Stimulated activated CD8-positive, alpha-beta memory T cell treated with anti-CD3 and anti-CD28 coated beads, Interleukin-4, amount 100 ng/mL, for 48 hours (primary cell): ENCODE data around the gene CEP120.
"Not testable (repeated sequence)": the region's sequence is repeated elsewhere in the genome, so short reads cannot be mapped to it uniquely, and the experiment has no call there.

Experiments
- DNase-seq: peaks from one replicate; pipeline ENCODE4 v3.0.0-alpha.2; 2020

CEP120 gene

DNA sequence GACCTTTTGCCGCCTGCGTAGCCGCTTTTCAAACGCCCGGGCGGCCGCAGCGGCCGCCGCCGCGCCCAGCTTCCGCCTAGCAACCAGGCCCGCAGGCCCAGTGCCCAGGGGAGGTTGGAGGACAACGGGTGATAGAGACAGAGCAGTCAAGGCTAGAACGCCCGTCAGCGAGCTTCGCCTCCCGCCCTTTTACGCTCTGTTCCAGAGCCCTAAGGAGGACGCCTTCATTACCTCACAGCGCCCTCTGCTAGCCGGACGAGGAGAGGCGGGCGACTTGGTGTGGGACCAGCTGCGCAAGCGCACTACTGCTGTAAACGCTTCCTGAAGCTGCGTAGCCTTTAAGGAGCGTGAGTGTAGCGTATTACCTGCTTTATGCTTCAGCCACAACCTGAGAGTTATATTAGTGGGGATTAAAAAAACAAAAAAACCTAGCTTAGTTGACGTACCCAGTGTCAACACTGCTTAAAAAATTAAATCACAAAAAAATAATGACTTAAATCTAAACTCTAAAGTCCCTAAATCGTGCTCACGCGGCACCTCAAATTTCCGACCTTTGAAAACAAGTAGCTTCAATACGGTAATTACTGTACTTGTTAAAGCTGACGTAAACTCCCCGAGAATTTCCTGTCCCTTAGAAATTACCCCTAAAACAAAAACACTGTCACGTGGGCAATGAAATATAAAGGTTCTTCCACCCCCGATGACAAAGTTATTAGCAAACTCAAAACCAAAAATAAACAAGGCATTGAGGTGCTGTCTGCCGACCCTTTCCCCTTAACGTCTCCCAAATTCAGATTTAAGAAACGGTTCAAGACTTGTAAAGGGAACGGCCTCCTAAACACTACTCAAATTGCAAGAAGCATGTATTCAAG, at the start of gene CEP120:
Gene CEP120, minus strand, starts transcription at position 126 of the 872 bp plus-strand sequence. CDS start 405 bp downstream, outside the sequence.
- DNase-seq, result peak; percentile 96

DNA sequence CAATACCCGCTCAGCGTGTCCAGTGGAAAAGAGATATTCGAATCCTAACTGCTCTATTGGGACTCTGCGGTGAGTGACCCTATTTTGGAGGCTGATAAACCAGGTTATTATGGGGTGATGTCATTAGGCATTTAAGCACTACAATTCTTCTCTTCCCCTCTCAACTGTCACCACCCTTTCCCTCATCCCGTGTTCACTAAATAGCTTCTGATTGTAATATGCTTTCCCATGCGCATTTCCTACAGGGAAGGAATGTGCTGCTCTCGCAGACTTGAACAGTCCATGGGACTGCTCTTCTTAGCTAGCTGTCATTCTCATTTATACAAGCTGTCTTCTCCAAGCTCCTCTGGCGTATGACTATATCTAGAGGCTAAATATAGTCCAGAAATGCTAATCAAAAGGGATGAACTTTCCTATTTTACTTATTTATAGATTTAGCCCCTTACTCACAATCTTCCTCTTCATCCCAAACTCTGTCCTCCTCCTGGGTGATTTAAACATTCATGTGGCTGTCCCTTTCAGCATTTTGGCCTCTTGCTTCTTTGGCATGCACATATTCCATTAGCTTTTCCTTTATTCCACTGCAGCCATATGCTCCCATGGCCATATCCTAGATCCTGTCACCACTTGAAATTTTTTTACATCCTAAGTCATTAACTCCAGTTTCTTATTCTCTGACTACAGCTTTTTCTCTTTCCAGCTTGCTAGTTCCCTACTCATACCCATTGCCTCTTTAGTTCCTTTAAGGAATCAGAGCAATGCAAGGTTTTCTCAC, 49.1 kb upstream of the CEP120 start:
- DNase-seq, result no peak

DNA sequence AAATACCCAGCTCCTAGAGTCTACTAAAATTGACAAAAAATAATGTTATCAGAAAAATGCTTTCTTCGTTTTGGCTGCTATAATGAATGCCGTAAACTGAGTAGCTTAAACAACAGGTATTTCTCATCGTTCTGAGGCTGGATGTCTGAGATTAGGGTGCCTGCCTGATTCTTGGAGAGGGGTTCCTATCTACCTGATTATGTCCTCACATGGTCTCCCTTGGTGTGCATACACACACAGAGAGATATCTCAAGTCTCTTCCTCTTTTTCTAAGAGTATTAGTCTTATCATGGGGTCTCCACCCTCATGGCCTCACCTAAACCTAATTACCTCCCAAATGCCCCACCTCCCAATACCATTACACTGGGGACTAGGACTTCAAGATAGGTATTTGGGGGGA, 48.2 kb upstream of the CEP120 start:
- DNase-seq, result no peak

- DNase-seq, result not testable (repeated sequence)
Measured at GRCh38 chr5:123466839-123467238, 43.6 kb upstream of the CEP120 start.

DNA sequence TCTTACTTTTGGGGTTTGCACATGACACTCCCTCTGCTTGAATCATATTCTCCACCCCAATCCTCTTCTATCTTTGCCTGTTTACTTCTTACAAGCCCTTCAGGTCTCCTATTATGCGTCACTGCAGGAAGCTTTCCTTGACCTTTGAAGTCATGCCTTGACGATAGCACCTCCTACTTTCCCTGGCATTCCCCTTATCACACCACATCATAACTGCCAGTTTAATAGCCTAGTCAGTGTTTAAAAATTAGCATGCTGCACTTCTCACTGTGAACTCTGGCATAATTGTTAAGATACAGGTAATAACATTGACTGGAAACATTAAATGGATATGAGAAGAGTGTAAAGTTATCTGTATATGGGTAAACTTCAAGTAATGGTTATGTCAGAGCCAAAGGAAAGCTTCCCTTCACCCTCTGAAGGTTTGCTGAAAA, 37.1 kb upstream of the CEP120 start:
- DNase-seq, result no peak

GRCh38 chr5:123458994-123459393, 35.8 kb upstream of the CEP120 start:
- not testable (repeated sequence) for DNase-seq

DNA sequence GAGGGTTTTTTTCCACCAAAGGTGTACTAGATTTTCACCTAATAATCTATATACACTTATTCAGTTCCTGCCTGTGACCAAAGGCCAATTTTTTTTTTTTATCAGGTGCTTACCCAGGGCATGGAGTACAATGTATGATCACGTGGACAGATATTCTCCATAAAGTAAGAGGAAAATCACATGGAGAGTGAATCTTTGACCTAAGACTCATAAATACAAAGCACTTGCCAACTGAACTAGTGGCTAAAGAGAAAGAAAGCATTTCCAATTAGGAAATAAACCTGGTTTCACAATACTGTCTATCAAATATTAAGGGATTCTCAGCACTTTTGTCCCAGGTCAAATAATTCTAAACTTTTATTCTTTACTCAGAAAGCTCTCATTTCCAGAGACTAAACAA, 33.0 kb upstream of the CEP120 start:
- DNase-seq, result no peak

GRCh38 chr5:123455640-123456039, 32.4 kb upstream of the CEP120 start:
- no peak for DNase-seq

DNA sequence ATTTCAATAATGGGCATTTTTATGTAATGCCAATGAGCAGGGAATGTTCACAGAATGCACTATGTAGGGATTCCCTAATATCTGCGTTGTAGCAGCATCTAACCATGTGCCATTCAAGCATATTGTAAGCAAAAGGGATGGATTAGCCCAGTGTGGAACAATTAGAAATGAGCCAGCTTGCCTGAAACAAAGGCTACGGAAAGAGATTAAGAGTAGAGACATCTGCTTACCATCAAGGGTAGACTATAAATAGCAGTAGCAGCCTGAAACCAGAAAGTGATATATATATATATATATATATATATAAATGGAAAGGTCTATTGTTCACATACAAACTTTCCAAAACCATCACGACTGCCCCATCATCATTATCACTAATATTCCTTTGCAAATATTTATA, 31.9 kb upstream of the CEP120 start:
- no peak for DNase-seq

DNA sequence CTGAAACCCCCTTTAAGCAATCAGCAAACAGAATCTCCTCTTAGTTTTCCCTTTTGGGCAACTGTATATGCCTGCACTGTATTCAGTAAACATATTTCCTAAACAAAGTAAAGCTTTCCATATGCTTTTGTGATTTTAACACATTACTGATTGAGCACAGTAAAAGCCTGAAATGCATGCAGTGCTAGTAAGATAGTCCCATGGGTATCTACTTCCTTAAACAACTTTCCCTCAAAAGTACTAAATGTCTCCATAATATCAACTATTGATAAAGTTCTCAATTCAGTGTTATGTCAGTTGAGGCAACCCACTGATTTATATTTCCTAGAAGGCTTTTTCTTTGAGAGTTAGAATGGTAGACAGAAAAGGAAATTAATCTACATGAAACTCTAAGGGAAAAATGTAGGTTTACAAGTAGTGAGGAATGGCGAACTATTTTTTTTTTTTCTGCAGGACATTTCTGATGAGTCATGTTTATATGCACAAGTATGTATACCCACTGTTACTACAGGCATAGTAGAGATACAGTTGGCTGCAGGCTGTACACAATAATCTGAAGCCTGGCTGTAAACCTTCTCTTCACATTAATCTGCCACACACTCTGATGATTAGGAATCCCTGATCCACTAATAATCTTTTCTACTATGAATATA, 31.2 kb upstream of the CEP120 start:
- no peak for DNase-seq

GRCh38 chr5:123452401-123452800, 29.2 kb upstream of the CEP120 start:
- DNase-seq, result no peak

GRCh38 chr5:123451047-123451446, 27.8 kb upstream of the CEP120 start:
- no peak for DNase-seq

DNA sequence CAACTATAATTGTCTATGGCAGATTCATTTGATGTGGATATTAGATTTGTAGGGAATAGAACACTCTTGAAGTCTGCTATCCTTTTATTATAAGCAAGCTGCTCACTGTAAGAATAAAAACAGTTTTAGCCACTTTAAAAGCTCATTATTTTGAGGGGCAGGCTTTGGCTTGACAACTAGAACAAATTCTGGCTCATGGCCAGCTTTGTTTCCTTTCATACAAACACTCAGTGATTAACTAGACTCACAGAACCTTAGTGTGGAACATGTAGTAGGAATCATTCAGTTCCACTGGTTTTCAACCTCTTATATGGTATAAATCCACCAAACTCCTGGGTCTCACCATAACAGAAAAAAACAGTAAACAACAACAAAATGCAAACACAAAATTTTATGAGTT, 27.4 kb upstream of the CEP120 start:
- no peak for DNase-seq

GRCh38 chr5:123450114-123450513, 26.9 kb upstream of the CEP120 start:
- no peak for DNase-seq

- DNase-seq, result no peak
Measured at GRCh38 chr5:123449424-123449974, 26.3 kb upstream of the CEP120 start.

GRCh38 chr5:123448743-123449142, 25.5 kb upstream of the CEP120 start:
- DNase-seq, result no peak

GRCh38 chr5:123448017-123448617, 24.9 kb upstream of the CEP120 start:
- no peak for DNase-seq

DNA sequence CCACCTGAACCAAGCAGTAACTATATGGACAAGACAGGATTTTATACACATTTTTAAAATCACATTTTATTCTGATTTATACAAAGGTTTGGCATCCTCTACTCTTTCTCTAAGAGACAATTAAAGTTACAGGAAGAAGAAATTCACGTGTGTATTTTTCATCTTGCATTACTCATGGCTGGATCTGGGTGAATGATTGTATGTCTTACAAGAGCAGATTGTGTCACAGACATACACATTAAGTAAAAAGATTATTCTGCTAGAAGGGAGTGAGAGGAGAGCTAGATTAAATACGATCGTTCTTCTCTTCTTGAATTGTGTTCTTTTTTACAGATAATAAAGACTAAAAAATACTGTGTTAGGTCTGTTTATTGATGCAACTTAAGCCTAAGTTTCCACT, 20.8 kb upstream of the CEP120 start:
- DNase-seq, result no peak

- peak; percentile 63 for DNase-seq
Measured at GRCh38 chr5:123441408-123441807, 18.2 kb upstream of the CEP120 start.

GRCh38 chr5:123440456-123441181, 17.4 kb upstream of the CEP120 start:
- DNase-seq, result no peak

DNA sequence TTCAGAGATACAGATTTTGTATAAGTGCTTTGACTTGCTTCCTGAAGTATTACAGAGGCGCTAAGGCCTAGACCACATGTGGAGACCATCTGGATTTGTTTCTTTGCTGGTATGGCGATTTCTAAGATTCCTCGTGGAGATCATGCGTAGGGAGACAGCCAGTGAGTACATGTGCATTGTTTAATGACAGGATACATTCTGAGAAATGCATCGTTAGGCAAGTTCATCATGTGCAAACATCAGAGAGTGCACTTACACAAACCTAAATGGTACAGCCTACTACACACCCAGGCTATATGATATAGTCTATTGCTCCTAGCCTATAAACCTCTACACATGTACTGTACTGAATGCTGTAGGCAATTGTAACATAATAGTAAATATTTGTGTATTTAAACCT, 16.5 kb upstream of the CEP120 start:
- DNase-seq, result no peak

- DNase-seq, result no peak
Measured at GRCh38 chr5:123438902-123439301, 15.7 kb upstream of the CEP120 start.
